HG03354 (cell line): ENCODE data around the gene SLC39A8.
"Not testable (repeated sequence)": the region's sequence is repeated elsewhere in the genome, so short reads cannot be mapped to it uniquely, and the experiment has no call there.

Source experiments
- ATAC-seq: cut with Tn5 transposase; IDR thresholded peaks from one replicate; pipeline ENCODE4 v1.9.1; 2021; ENCODE audit warnings: mild to moderate bottlenecking; ENCODE audit not compliant: unreplicated experiment, poor library complexity, severe bottlenecking

Gene SLC39A8

GRCh38 chr4:102308032-102308799, 37.1 kb downstream of the SLC39A8 start:
- ATAC-seq: no peak

- ATAC-seq: no peak
Observed at GRCh38 chr4:102305666-102306065, 39.6 kb downstream of the SLC39A8 start.

- no peak for ATAC-seq
Observed at GRCh38 chr4:102302762-102303161, 42.5 kb downstream of the SLC39A8 start.

GRCh38 chr4:102301167-102301566, 44.1 kb downstream of the SLC39A8 start:
- no peak for ATAC-seq

- ATAC-seq: peak; percentile 97
Observed at GRCh38 chr4:102299354-102300107, 45.8 kb downstream of the SLC39A8 start.

- no peak for ATAC-seq
Observed at GRCh38 chr4:102298716-102299115, 46.6 kb downstream of the SLC39A8 start.

- no peak for ATAC-seq
Observed at GRCh38 chr4:102295153-102295862, 50.0 kb downstream of the SLC39A8 start.

- no peak for ATAC-seq
Observed at GRCh38 chr4:102288497-102288896, 56.8 kb downstream of the SLC39A8 start.

GRCh38 chr4:102285831-102286230, 59.5 kb downstream of the SLC39A8 start:
- ATAC-seq: no peak

GRCh38 chr4:102281171-102281839, 64.0 kb downstream of the SLC39A8 start:
- ATAC-seq: no peak

GRCh38 chr4:102273317-102273716, 72.0 kb downstream of the SLC39A8 start:
- not testable (repeated sequence) for ATAC-seq

GRCh38 chr4:102272318-102272717, 73.0 kb downstream of the SLC39A8 start:
- no peak for ATAC-seq

- ATAC-seq: no peak
Observed at GRCh38 chr4:102268355-102268754, 76.9 kb downstream of the SLC39A8 start.

GRCh38 chr4:102263024-102263787, 82.1 kb downstream of the SLC39A8 start:
- peak; percentile 91 for ATAC-seq

GRCh38 chr4:102259702-102260101, 85.6 kb downstream of the SLC39A8 start:
- no peak for ATAC-seq

GRCh38 chr4:102259081-102259480, 86.2 kb downstream of the SLC39A8 start:
- ATAC-seq: no peak

GRCh38 chr4:102256321-102256720, 89.0 kb downstream of the SLC39A8 start:
- no peak for ATAC-seq

GRCh38 chr4:102253860-102254259, 91.4 kb downstream of the SLC39A8 start:
- ATAC-seq: no peak

GRCh38 chr4:102252171-102252570, 93.1 kb downstream of the SLC39A8 start:
- ATAC-seq: no peak
